ENCODE data around the gene SON. TPM values are rescaled to one million over a fixed set of nuclear protein-coding genes. Genes with fewer than 3 reads are reported as not detected.
"Not testable (repeated sequence)": the region's sequence is repeated elsewhere in the genome, so short reads cannot be mapped to it uniquely, and the experiment has no call there.

The SON gene
- total and polyA plus RNA-seq, 2 donors from 2014 or later: 83.0 to 285 TPM

DNA sequence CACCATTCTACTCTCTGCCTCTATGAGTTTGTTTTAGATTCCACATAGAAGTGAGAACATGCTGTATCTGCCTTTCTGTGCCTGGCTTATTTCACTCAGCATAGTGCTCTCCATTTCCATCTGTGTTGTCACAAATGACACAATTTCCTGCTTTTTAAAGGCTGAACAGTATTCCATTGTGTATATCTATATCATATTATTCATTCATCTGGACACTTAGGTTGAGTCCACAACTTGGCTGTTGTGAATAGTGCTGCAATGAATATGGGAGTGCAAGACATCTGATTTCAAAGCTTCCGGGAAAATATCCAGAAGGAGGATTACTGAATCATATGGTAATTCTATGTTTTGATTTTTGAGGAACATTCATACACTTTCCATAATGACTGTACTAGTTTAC, 65.7 kb downstream of the SON start:
- intact Hi-C loops (cut with DNase I): no loop called here
- TF ChIP-seq, protein P1, sequence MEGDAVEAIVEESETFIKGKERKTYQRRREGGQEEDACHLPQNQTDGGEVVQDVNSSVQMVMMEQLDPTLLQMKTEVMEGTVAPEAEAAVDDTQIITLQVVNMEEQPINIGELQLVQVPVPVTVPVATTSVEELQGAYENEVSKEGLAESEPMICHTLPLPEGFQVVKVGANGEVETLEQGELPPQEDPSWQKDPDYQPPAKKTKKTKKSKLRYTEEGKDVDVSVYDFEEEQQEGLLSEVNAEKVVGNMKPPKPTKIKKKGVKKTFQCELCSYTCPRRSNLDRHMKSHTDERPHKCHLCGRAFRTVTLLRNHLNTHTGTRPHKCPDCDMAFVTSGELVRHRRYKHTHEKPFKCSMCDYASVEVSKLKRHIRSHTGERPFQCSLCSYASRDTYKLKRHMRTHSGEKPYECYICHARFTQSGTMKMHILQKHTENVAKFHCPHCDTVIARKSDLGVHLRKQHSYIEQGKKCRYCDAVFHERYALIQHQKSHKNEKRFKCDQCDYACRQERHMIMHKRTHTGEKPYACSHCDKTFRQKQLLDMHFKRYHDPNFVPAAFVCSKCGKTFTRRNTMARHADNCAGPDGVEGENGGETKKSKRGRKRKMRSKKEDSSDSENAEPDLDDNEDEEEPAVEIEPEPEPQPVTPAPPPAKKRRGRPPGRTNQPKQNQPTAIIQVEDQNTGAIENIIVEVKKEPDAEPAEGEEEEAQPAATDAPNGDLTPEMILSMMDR (IDR thresholded peaks at IDR 0.05; ENCODE audit: borderline replicate concordance, extremely low read depth, insufficient read depth): no peak
- Histone ChIP-seq H3K27me3 (ENCODE audit: control insufficient read depth, insufficient read depth, low read length) (no peaks in the 10 kb centered on the region), H3K27ac (ENCODE audit: low read depth in 2 of 2, low read length in 2 of 2) (no peak overlapping the region), H3K4me1 (ENCODE audit: control insufficient read depth in 2 of 3, insufficient read depth in 2 of 3, low read depth in 1 of 3, low read length in 3 of 3) (no peaks in the 10 kb centered on the region), H3K36me3 (ENCODE audit: control insufficient read depth in 2 of 3, insufficient read depth in 3 of 3, low read length in 3 of 3) (peaks cover 0 to 13% (median 8%) of the 10 kb centered on the region in 3 donors), H3K9ac (ENCODE audit: low read length in 3 of 3) (no peak overlapping the region), H3K4me3 (ENCODE audit: low read length in 3 of 3) (no peak overlapping the region), H3K9me3 (ENCODE audit: control insufficient read depth in 2 of 3, insufficient read depth in 1 of 3, low read length in 3 of 3) (no peaks in the 10 kb centered on the region)
- DNase-seq (no peak), FAIRE-seq (no peak)

DNA sequence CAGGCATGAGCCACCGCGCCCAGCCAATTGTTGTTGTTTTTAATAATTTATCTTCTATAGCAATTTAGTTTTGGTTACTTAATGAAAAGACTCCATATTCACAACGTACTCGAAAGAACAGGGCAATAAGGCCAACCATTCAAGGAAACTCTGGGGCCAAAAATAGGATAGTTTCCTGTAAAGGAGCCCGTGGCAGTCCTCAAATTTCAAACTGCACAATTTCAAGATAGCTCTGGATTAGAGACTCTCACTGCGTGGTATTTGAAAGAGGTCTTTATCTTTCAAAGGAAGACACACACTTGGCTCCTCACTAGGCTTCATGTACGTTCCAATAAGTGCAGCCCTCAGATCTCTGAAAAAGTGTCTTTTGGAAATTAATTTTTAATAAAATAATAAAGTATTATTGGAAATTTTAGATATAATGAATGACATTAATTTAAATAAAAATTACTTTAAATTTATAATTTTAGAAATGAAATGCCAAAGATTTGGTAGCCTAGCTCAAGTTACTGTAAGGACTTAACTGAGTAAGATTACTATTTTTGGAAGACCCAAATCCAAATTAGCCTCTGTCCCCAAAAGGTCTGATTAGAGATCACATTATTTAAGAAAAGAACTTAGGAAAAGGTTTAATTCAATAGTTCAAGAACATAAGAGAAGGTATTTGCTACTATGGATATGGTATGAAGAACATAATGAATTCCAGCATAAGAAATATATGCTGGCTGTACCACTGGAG, 68.3 kb downstream of the SON start:
- Histone ChIP-seq H3K9me3 (ENCODE audit: control insufficient read depth in 2 of 3, insufficient read depth in 1 of 3, low read length in 3 of 3) (no peaks in the 10 kb centered on the region), H3K36me3 (ENCODE audit: control insufficient read depth in 2 of 3, insufficient read depth in 3 of 3, low read length in 3 of 3) (peaks cover 0 to 13% (median 8%) of the 10 kb centered on the region in 3 donors), H3K9ac (ENCODE audit: low read length in 3 of 3) (no peak overlapping the region), H3K27me3 (ENCODE audit: control insufficient read depth, insufficient read depth, low read length) (no peaks in the 10 kb centered on the region), H3K27ac (ENCODE audit: low read depth in 2 of 2, low read length in 2 of 2) (no peak overlapping the region), H3K4me1 (ENCODE audit: control insufficient read depth in 2 of 3, insufficient read depth in 2 of 3, low read depth in 1 of 3, low read length in 3 of 3) (no peaks in the 10 kb centered on the region), H3K4me3 (ENCODE audit: low read length in 3 of 3) (no peak overlapping the region)
- TF ChIP-seq, protein P1 (IDR thresholded peaks at IDR 0.05; ENCODE audit: borderline replicate concordance, extremely low read depth, insufficient read depth): no peak
- DNase-seq: no peak
- intact Hi-C loops (cut with DNase I): no loop called here
- no peak for FAIRE-seq

DNA sequence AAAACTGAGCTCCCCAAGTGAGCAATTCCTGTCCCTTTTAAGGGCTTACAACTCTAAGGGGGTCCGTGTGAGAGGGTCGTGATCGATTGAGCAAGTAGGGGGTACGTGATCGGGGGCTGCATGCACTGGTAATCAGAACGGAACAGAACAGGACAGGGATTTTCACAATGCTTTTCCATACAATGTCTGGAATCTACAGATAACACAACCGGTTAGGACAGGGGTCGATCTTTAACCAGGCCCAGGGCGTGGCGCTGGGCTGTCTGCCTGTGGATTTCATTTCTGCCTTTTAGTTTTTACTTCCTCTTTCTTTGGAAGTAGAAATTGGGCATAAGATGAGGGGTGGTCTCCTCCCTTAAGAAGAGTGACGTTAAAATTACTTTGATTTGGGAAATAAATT, 74.7 kb downstream of the SON start:
- H3K9me3 ChIP-seq (ENCODE audit: control insufficient read depth in 2 of 3, insufficient read depth in 1 of 3, low read length in 3 of 3); H3K4me3 ChIP-seq (ENCODE audit: low read length in 3 of 3); H3K9ac ChIP-seq (ENCODE audit: low read length in 3 of 3); DNase-seq; H3K27me3 ChIP-seq (ENCODE audit: control insufficient read depth, insufficient read depth, low read length); H3K4me1 ChIP-seq (ENCODE audit: control insufficient read depth in 2 of 3, insufficient read depth in 2 of 3, low read depth in 1 of 3, low read length in 3 of 3); FAIRE-seq; H3K27ac ChIP-seq (ENCODE audit: low read depth in 2 of 2, low read length in 2 of 2); intact Hi-C loops (cut with DNase I): not testable (repeated sequence)
- H3K36me3 ChIP-seq (ENCODE audit: control insufficient read depth in 2 of 3, insufficient read depth in 3 of 3, low read length in 3 of 3): peaks cover 5 to 11% (median 8%) of the 10 kb centered on the region in 3 donors

DNA sequence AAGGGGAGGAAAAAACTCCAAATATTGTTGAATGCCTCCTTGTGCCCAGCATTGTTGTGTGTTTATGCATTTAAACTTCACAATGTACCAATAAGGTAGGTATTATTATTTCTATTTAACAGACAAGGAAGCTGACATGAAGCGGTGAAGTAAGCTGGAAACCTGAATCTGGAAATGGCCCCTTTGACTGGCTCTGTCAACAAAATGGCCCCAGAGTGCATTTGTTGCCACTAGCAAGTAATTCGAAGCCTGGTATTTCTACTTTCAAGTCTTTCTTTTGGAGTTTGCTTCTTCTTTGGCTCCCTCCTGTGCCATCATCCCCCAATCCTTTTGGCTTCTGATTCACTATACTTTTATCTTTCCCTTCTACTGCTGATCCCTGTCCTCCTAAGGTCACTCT, 75.6 kb downstream of the SON start:
- TF ChIP-seq, protein P1 (IDR thresholded peaks at IDR 0.05; ENCODE audit: borderline replicate concordance, extremely low read depth, insufficient read depth): no peak
- H3K9ac ChIP-seq (ENCODE audit: low read length in 3 of 3): no peak overlapping the region
- no peak overlapping the region for H3K4me3 ChIP-seq (ENCODE audit: low read length in 3 of 3)
- intact Hi-C loops (cut with DNase I): no loop called here
- no peak for DNase-seq
- no peak for FAIRE-seq
- no peaks in the 10 kb centered on the region for H3K4me1 ChIP-seq (ENCODE audit: control insufficient read depth in 2 of 3, insufficient read depth in 2 of 3, low read depth in 1 of 3, low read length in 3 of 3)
- H3K36me3 ChIP-seq (ENCODE audit: control insufficient read depth in 2 of 3, insufficient read depth in 3 of 3, low read length in 3 of 3): peaks cover 0 to 11% (median 2%) of the 10 kb centered on the region in 3 donors
- no peaks in the 10 kb centered on the region for H3K27me3 ChIP-seq (ENCODE audit: control insufficient read depth, insufficient read depth, low read length)
- no peaks in the 10 kb centered on the region for H3K9me3 ChIP-seq (ENCODE audit: control insufficient read depth in 2 of 3, insufficient read depth in 1 of 3, low read length in 3 of 3)
- H3K27ac ChIP-seq (ENCODE audit: low read depth in 2 of 2, low read length in 2 of 2): no peak overlapping the region

Data from kidney (tissue), 14 donors.